ENCODE results near the gene BAIAP2L1.

Gene BAIAP2L1

DNA sequence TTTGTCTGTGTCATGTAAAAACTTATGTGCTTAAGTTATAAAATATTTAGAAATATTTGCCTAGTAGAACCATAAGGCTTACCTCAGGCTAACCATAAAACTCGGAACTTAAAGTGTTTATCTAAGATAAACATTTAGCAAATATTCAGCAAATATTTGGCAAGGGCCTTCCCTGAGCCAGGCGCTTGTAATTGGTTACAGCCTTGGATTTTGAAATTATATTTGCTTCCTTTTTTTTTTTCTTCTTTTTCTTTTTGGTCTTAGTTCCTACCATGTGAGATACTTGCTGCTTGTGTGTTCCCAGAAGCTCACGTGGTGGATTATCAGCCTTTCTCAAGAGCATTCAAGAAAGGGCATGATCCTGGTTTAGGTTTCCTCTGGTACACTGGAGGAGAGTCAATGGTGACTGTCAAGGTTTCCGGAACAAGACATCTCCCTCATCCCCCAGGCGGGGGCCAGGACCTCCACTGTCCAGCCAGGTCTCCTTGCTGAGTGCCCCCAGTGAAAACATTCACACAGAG lies 124.6 kb downstream of the BAIAP2L1 start:
- ATAC-seq (no peak), DNase-seq (no peak)

DNA sequence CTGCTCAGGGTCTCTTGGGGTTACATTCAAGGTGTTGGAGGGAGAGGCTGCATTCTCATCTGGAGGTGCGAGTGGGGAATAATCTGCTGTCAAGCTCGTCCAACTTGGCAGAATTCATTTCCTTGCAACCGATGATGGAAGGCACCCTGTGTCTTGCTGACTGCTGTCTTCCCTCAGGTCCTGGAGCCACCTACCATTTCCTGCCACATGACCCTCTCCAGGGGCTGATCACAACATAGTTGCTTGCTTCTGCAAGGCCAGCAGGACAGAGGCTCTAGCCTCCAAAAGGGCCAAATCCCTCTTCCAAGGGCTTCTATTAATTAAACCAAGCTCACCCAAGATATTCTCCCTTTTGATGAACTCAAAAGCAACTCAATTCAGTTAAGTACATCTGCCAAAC lies 133.6 kb downstream of the BAIAP2L1 start:
- no peak for ATAC-seq
- no peak for DNase-seq

DNA sequence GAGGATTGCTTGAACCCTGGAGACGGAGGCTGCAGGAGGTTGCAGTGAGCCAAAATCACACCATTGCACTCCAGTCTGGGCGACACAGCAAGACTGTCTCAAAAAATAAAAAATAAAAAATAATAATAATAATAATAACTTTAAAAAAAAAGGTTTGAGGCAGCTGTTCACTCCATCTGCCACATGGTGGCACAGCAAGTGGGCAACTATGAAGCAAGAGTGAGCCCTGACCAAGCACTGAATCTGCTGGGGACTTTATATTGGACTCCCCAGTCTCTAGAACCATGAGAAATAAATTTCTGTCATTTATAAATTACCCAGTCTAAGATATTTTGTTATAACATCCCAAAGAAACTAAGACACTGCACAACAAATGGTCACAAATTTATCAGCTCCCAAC lies 134.1 kb downstream of the BAIAP2L1 start:
- ATAC-seq: no peak

DNA sequence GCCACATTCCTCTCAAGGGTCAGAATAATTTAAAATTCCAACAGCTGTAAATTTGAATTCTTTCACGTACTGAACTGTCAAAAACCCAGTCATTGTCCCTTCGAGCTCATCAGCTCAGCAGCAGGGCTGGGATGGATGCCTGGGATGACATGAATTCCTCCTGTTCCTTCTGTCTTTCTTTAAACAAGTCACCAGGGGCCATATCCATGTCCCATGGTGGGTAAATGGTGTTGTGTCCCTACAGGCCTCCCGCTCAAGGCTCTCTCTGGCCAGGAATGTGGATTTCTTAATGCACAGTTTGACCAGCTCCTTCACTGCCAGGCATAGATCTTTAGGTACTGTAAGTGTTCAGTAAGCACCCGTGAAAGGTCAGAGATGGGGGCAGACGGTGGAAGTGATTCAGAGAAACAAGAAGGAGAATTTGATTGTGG lies 135.0 kb downstream of the BAIAP2L1 start:
- ATAC-seq (no peak), DNase-seq (no peak)

More for the DNA sequence above, 134.1 kb downstream of the BAIAP2L1 start:
- no peak for DNase-seq

DNA sequence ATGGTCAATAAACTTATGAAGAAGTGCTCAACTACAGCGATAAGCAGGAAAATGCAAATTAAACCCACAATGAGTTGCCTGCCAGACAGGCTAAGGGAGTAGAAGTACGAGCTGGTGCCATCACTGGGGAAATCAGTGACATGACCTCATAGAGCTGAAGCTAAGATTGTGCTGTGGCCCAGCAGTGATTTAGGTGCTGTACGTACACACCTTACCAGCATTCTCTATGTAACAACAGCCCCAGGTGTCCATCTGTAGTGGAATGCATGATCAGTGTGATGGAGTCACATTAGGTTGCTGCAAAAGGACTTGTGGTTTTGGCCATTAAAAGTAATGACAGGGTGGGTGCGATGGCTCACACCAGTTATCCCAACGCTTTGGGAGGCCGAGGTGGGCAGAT lies 143.2 kb downstream of the BAIAP2L1 start:
- no peak for ATAC-seq
- DNase-seq: no peak

DNA sequence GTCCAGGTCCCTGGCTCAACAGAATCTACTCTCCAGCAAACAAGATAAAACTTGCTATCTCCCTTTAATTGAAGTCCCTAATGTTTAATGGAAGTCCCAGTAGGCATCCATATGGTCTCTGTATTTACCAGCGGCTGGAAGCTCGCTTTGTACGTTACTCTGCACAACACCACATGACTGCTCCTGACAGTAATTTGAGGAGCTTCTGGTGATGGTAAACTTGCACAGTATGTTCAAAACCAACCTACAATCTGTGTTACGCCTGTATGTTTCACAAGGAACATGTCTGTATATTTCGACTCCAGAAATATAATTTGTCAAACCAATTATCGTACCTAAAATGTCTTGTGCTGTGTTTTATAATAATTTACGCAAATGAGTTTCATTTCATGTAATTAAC lies 144.5 kb downstream of the BAIAP2L1 start:
- DNase-seq (no peak), ATAC-seq (no peak)

DNA sequence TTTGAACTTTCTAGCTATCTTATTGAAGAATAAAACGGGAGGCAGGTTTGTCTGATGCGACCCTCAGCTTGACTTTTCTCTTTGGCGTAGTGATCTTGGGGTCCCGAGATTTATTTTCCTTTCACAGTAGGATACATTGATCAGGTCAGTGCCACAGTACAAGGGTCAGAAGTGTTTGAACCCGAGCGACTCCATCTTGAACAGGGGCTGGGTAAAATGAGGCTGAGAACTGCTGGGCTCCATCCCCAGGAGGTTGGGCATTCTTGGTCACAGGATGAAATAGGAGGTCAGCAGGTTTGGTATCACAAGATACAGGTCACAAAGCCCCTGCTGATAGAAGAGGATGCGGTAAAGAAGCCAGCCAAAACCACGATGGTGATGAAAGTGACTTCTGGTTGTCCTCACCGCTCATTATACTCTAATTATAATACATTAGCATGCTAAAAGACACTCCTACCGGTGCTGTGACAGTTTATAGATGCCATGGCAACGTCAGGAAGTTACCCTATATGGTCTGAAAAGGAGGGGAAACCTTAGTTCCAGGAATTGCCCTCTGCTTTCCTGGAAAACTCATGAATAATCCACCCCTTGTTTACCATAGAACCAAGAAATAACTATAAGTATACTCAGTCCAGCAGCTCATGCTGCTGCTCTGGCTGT lies 145.8 kb downstream of the BAIAP2L1 start:
- ATAC-seq (no peak), DNase-seq (no peak)

DNA sequence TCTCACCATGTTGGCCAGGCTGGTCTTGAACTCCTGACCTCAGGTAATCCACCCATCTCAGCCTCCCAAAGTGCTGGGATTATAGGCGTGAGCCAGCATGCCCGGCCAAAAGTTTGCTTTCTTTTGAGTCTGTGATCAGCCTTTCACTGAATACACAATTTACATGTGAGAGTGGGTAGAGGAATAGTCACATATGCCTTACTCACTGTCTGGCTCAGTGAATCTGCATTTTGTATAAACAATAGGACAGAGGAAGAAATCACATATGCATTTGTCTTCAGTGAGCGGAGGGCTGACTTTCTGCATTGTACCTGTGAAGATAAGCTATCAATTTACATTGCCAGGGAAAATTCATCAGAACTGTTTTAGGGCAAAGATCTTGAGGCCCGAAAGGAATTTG lies 146.4 kb downstream of the BAIAP2L1 start:
- ATAC-seq (no peak), DNase-seq (no peak)

DNA sequence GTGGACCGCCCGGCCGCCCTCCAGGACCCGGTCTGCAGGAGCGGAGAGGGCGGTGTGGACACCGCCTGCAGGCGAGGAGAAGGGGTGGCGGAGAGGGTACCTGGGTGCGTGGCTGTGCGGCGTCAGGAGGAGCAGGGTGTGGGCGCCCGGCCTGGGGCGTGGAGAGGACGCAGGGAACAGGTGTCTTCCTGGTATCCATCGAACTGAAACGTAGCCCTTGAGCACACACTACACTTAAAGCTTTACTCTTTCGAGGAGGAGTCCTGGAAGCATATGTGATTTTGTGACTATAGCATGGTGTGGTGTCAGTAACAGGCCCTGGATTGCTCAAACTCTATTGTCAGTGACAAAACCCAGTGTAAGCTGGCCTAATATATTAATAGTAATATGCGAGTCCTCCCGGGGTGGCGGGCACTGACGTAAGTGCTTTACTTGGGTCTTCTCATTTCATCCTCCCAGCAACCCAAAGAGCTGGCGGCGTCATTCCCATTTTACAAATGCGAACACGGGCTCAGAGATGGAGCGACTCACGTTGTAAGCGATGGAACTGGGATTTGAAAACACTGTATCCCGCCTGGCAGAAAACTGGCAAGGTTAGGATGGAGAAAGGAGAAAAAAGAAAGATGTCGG lies 148.3 kb downstream of the BAIAP2L1 start:
- ATAC-seq (no peak), DNase-seq (no peak)

DNA sequence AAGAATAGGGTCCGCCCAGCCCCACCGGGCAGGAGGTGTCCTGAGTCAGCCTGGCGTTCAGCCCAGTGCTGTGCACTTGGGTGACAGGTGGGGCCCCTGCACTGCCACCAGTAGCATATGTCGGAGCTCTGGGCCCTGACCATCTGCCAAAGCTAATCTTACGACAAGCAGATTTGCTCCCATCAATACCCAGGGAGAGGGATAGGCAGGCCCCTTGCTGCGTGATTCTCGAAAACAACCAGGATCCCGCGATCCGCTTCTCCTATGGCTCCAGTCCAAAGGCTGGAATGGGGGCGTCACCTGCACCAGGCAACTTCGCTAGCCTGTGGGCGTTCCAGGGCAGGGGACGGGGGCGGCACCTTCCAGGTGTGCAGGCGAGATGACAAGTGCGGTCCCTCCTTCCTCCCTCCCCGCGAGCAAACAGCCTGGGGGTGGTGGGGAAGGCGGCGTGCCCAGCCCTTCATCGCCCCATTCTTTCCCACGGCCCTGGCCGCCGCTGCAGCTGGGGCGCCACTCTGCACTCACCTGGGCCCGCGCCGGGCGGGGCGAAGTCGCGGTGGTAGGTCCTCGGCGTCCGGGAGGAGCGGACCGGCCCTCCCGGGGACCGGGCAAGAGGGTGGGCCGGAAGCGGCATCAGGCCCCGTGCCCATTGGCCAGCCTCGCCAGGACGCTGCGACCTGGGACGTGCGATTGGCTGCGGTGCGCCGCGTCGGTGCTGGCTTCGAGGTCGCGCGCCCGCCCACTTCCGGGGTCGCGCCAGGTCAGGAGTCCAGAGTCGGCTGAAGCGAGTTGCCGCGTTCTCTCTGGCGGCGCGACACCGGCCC lies 149.1 kb downstream of the BAIAP2L1 start, which contains the start of gene TECPR1:
TSS of gene TECPR1 (minus strand) at position 632 of the 824 bp plus-strand sequence. CDS start 6,086 bp downstream, outside the sequence.
- peak; percentile 91 for DNase-seq
- ATAC-seq: peak; percentile 98

DNA sequence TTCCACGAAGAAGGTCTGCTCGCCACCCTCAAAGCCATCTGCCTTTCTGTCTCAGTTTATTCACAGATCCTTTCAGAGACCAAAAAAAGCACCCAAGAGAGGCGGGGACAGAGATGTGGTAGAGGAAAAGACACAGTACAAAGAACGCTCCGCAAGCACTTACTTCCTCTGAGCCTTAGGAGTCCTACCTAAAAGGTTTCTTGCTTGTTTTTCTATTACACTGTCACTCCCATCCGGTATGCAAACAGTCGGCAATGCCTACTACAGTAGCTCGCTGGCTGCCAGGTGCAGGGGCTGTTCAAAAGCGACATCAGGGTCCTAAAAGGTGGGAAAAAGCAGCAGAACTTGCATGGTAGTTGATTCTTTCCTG lies 149.7 kb downstream of the BAIAP2L1 start:
- no peak for ATAC-seq
- DNase-seq: peak; percentile 15

DNA sequence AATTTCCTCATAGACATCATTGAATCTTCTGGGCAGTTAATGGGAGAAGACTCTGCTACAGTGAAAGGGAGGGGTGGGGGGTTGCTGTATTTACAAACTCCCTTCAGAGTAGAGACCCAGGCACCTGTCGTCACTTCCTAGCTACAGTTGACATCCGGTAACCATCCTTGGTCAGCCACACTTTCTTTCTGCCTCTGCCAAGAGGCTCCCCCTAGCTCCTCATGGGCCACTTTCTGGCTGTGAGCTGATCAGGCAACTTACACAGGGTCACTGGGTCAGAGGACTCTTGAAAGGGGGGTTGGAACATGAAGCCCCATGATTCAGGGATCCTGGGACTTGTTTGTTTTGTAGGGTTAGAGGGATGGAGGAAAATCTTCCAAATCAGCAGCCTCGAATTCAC lies 150.1 kb downstream of the BAIAP2L1 start:
- DNase-seq: peak; percentile 37
- no peak for ATAC-seq

DNA sequence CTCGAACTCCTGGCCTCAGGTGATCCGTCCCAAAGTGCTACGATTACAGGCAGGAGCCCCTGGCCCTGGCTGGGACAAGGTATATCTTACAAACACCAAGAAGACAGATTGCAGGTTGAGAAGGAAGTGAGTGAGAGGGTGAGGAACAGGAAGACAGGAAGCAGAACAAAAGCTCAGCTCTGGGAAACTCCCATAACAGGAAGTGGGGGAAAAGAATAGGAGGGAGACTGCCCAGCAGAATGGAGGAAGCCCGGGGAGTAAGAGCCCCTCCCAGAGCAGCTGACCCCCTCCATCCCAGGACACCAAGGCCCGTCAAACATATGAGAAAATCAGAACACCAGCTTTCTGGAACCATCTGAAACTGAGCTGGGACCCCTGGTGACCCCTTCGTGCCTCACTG lies 151.8 kb downstream of the BAIAP2L1 start:
- no peak for DNase-seq
- ATAC-seq: no peak

DNA sequence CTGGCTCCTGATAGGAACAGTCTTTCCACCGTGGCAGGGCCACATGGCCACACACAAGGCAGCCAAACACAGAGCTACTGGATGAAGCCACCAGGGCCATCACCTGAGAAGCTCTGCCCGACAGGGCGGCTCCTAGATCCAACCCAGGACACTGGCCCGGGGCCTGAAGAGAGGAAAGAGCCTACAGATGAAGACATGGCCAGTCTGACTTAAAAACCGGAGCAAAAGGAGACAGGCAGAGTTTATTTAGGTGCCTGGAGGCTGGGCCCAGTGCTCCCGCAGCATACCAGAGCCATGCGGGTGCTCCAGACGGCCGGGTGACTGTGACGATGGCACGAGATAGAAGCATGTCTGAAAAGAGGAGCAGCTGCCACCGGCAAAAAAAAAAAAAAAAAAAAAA lies 152.7 kb downstream of the BAIAP2L1 start:
- no peak for DNase-seq

DNA sequence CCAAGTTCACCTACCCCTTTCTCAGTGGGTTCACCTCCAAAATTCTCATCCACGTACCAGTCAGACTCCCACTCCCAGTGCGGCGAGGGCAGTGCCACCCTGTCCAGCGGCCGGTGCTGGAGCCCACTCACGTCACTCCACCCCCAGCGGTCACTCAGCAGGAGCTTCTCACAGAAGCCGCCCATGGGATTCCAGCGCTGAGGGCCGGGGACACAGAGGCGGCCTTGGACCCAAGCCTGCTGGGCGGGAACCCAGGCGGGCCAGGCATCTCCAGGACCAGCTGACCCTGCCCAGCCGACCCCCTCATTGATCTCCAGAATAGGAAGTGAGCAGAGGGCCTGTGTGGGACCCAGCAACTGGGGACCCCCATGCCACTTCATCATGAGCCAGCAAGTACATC lies 156.0 kb downstream of the BAIAP2L1 start:
- ATAC-seq: no peak
- no peak for DNase-seq

More for the DNA sequence above, 152.7 kb downstream of the BAIAP2L1 start:
- no peak for ATAC-seq

DNA sequence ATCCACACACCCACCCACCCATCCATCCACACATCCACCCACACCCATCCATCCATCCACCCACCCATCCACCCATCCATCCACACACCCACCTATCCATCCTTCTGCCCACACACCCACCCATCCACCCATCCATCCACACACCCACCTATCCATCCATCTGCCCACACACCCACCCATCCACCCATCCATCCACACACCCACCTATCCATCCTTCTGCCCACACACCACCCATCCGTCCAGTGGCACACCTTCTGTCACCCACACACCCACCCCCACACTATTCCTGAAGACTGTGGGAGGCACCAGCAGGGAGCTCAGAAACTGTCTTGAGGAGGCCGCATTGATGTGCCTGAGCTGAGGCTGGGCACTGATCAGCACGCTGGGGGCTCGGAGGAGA lies 158.0 kb downstream of the BAIAP2L1 start:
- DNase-seq (no peak), ATAC-seq (no peak)

DNA sequence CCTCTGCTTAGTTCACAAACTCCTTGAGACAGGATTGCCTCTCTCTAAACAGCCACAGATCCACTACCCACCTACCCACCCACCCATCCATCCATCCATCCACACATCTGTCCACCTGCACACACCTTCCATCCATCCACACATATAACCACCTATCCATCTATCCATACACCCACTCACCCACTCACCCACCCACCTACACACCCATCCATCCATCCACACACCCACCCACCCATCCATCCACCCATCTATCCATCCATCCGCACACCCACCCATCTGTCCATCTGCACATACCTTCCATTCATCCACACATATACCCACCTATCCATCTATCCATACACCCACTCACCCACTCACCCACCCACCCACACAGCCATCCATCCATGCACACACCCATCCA lies 158.5 kb downstream of the BAIAP2L1 start:
- DNase-seq (no peak), ATAC-seq (no peak)

DNA sequence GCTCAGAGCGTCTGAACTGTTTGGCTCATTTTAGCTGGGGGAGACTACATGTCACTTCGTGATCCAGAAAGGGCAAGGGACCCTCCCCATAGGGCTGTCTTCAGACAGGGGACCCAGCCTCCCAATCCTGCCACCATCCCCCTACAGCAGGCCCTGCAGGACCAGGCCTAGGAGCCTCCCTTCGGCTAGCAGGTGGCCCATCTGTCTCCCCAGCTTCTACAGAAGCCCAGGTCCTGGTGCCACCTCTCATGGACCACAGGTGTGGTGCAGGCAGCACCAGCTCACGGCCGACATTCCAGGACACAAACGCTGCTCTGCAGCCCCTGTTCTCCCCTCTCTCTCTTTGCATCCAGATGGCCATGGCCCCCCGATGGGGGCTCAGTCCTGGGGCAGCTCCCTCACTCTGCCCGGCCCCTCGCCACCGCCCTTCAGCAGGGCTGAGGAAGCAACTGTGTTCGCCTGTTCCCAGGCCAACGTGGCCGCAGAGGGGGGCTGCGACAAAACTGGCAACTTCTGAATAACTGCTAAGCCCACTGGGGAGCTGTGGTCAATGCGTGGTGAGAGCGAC lies 159.1 kb downstream of the BAIAP2L1 start:
- no peak for DNase-seq
- ATAC-seq: no peak
